Measurements from ENCODE around the gene G6PC3. TPM values are rescaled to one million over a fixed set of nuclear protein-coding genes. Genes with fewer than 3 reads are reported as not detected.

The G6PC3 gene
- total RNA-seq, 1 experiment from 2014 or later, result 105 TPM

- Mint-ChIP-seq H3K4me1 (peaks cover 19 to 20% of the 10 kb centered on the region in 2 experiments; a peak in 3 of 4 replicates), H3K27me3 (ENCODE audit: low read depth) (no peaks in the 10 kb centered on the region), H3K36me3 (ENCODE audit: insufficient read depth in 1 of 3, low read depth in 3 of 3) (peaks cover 47 to 70% (median 70%) of the 10 kb centered on the region in 3 experiments), H3K27ac (no peak overlapping the region), H3K9me3 (no peaks in the 10 kb centered on the region), H3K4me3 (no peak overlapping the region)
- Histone ChIP-seq H3K9ac (ENCODE audit: extremely low read depth, insufficient read length, low read length) (no peak overlapping the region), H4K20me1 (ENCODE audit: control insufficient read depth, insufficient read depth, insufficient read length) (no peaks in the 10 kb centered on the region), H3K27me3 (ENCODE audit: insufficient read depth, low read length) (no peaks in the 10 kb centered on the region), H3K56ac (ENCODE audit: insufficient read length, low read depth, low read length) (no peak overlapping the region), H4K5ac (ENCODE audit: insufficient read length, low read depth, low read length) (no peak overlapping the region), H3K4me1 (ENCODE audit: insufficient read depth, low read length) (0 out of 2 replicates have a peak, but pooled peaks cover 2% of the 10 kb centered on the region), H4K91ac (ENCODE audit: insufficient read length, low read depth, low read length) (no peak overlapping the region), H2BK20ac (ENCODE audit: low read depth, low read length, poor library complexity, severe bottlenecking) (no peak overlapping the region), H2BK5ac (ENCODE audit: insufficient read length, low read length) (no peak overlapping the region), H2AK5ac (ENCODE audit: insufficient read length, low read length) (no peak overlapping the region), H3K23ac (ENCODE audit: insufficient read length, low read depth, low read length) (no peak overlapping the region), H3K27ac (ENCODE audit: insufficient read length, low read depth, low read length) (no peak overlapping the region), H2BK120ac (ENCODE audit: low read depth, low read length, poor library complexity, severe bottlenecking) (no peak overlapping the region), H3K79me1 (ENCODE audit: insufficient read depth, low read depth, low read length, poor library complexity, severe bottlenecking) (peaks cover 9% of the 10 kb centered on the region), H4K8ac (replicated peaks; ENCODE audit: insufficient read length, low read depth, low read length) (no peak overlapping the region), H3K18ac (ENCODE audit: insufficient read length, low read depth, low read length) (no peak overlapping the region), H3K79me2 (ENCODE audit: insufficient read depth, low read length) (peaks cover 43% of the 10 kb centered on the region), H3T11ph (ENCODE audit: low read length) (no peak overlapping the region), H3K23me2 (ENCODE audit: insufficient read length, low read depth, low read length, poor library complexity, severe bottlenecking) (peaks cover 3% of the 10 kb centered on the region), H3K4ac (ENCODE audit: low read depth, low read length) (no peak overlapping the region), H3K14ac (ENCODE audit: insufficient read depth, low read length) (no peak overlapping the region), H2AFZ (ENCODE audit: low read length) (no peak overlapping the region), H2BK12ac (ENCODE audit: insufficient read length, low read depth, low read length) (no peak overlapping the region), H3K9me3 (ENCODE audit: control insufficient read depth, low read depth, low read length) (no peaks in the 10 kb centered on the region), H2BK15ac (ENCODE audit: low read depth, low read length) (no peak overlapping the region), H3K4me2 (ENCODE audit: insufficient read depth, insufficient read length, low read length) (no peak overlapping the region)
- DNase-seq, result no peak
- no peak for TF ChIP-seq CTCF (conservative IDR thresholded peaks at IDR 0.05)
- no CpG with 5 or more reads among the region's 1 CpG for WGBS (ENCODE audit: extremely low coverage, insufficient read length, low lambda C conversion rate)
Observed at GRCh38 chr17:44061446-44061845, 9.1 kb upstream of the G6PC3 start.

All from H9 (cell line).